ENCODE data around the gene SYT17. TPM values are rescaled to one million over a fixed set of nuclear protein-coding genes. Genes with fewer than 3 reads are reported as not detected.

SYT17 gene
- polyA plus RNA-seq, 3 donors: 0.81 to 4.9 (median 1.1) TPM

DNA sequence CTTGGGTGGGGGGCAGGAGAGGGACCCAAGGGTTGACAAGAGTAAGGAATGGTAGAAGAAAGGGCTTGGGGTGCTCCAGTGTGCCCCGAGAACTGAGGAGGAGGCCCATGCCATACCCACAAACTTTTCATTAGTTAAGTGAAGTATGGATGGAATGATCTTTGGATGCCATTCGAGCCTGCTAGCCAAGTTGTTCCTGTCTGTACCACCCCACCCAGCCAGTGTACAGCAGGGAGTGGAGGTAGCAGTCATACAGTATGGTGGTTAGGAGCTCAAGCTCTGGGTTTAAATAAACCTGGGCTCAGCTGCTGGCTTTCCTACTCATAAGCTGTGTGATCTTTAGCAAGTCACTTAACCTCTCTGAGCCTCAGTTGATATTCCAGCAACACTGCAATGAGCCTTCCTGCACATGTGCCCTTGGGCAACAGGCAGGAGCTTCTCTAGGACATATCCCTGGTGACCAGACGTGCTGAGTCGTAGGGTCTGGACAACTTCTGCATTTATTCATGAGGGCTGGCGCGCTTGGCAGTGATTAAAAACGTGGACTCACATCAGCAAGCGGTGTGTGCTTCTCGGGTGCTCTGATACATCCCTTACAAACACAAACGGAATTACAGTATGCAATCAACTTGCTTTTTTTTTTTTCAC, 31.4 kb upstream of the SYT17 start:
- Mint-ChIP-seq H3K9me3 (peaks cover 0 to 2% (median 0%) of the 10 kb centered on the region in 7 donors), H3K36me3 (no peaks in the 10 kb centered on the region), H3K27ac (peak overlapping the region in 3 of 7 donors; percentile 4 to 69 (median 45)), H3K27me3 (ENCODE audit: low read depth in 3 of 3) (peaks cover 1 to 5% (median 5%) of the 10 kb centered on the region in 3 donors), H3K4me3 (no peak overlapping the region), H3K4me1 (peaks cover 48% of the 10 kb centered on the region)
- no peaks in the 10 kb centered on the region for H3K36me3 ChIP-seq (replicated peaks in 1 of 2; ENCODE audit: control insufficient read depth in 1 of 2, insufficient read depth in 2 of 2, low read length in 2 of 2)
- no peak overlapping the region for H3K4me3 ChIP-seq (replicated peaks in 1 of 3; ENCODE audit: low read depth in 2 of 3, low read length in 3 of 3)
- no peak overlapping the region for H3K4me2 ChIP-seq (replicated peaks; ENCODE audit: extremely low read depth, low read length, poor library complexity, severe bottlenecking)
- H3K4me1 ChIP-seq (ENCODE audit: control insufficient read depth in 1 of 2, insufficient read depth in 2 of 2, low read length in 2 of 2): peaks cover 48% of the 10 kb centered on the region in 2 donors
- TF ChIP-seq, protein P1, sequence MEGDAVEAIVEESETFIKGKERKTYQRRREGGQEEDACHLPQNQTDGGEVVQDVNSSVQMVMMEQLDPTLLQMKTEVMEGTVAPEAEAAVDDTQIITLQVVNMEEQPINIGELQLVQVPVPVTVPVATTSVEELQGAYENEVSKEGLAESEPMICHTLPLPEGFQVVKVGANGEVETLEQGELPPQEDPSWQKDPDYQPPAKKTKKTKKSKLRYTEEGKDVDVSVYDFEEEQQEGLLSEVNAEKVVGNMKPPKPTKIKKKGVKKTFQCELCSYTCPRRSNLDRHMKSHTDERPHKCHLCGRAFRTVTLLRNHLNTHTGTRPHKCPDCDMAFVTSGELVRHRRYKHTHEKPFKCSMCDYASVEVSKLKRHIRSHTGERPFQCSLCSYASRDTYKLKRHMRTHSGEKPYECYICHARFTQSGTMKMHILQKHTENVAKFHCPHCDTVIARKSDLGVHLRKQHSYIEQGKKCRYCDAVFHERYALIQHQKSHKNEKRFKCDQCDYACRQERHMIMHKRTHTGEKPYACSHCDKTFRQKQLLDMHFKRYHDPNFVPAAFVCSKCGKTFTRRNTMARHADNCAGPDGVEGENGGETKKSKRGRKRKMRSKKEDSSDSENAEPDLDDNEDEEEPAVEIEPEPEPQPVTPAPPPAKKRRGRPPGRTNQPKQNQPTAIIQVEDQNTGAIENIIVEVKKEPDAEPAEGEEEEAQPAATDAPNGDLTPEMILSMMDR (IDR thresholded peaks at IDR 0.05): no peak
- no peaks in the 10 kb centered on the region for H3K27me3 ChIP-seq (ENCODE audit: control insufficient read depth in 2 of 2, insufficient read depth in 2 of 2, low read length in 2 of 2)
- H3K79me2 ChIP-seq (ENCODE audit: insufficient read depth, low read length): no peaks in the 10 kb centered on the region
- H3K9me3 ChIP-seq (replicated peaks in 1 of 2; ENCODE audit: control insufficient read depth in 1 of 2, insufficient read depth in 1 of 2, low read length in 2 of 2): no peaks in the 10 kb centered on the region
- peak; percentile 54 to 64 (median 63) for DNase-seq
- H3K9ac ChIP-seq (ENCODE audit: insufficient read depth, low read length, poor library complexity, severe bottlenecking): no peak overlapping the region
- 10% methylated on average over 6 of the region's 10 CpGs for WGBS (ENCODE audit: insufficient coverage)
- H3K27ac ChIP-seq (ENCODE audit: low read depth in 1 of 2, low read length in 2 of 2): no peak overlapping the region
- no peak overlapping the region for H2AFZ ChIP-seq (ENCODE audit: insufficient read depth, low read depth, low read length, poor library complexity, severe bottlenecking)
- H4K20me1 ChIP-seq (ENCODE audit: insufficient read depth, low read length): no peaks in the 10 kb centered on the region
- intact Hi-C loops (cut with micrococcal nuclease): no loop called here

DNA sequence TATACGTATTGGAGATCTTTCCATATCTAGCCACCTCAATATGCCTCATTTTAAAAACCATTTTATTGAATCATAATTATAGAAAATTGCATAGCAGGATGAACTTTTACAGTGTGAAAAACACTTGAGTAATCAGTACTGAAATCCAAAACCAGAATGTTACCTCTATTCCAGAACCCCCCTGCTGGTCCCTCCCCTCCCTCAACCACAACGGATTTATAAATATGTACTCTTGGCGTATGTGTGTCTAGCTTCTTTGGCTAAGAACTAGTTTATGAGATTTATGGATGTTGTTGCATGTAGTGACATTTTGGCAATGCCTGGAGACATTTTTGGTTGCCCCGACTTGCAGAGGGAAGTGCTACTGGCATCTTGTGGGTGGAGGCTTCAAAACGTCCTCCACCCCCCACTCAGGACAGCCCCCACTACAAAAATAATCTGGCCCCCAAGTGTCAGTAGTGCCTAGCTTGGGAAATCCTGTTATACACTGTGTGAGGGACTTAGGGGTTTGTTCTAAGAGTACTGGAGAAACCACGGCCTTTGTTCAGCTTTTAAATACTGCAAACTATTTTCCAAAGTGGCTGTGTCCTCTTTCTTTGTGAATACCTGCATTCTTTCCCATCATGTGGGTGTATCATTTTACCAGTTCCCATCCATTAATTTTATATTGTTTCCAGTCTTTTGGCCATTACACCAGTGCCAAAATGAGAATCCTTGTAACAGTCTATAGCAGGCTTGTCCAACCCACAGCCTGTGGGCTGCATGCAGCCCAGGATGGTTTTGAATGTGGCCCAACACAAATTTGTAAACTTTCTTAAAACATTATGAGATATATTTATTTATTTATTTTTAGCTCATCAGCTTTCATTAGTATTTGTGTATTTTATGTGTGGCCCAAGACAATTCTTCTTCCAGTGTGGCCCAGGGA, 30.6 kb upstream of the SYT17 start:
- Histone ChIP-seq H3K79me2 (ENCODE audit: insufficient read depth, low read length) (no peaks in the 10 kb centered on the region), H3K4me2 (replicated peaks; ENCODE audit: extremely low read depth, low read length, poor library complexity, severe bottlenecking) (no peak overlapping the region), H3K4me3 (replicated peaks in 1 of 3; ENCODE audit: low read depth in 2 of 3, low read length in 3 of 3) (no peak overlapping the region), H3K27me3 (ENCODE audit: control insufficient read depth in 2 of 2, insufficient read depth in 2 of 2, low read length in 2 of 2) (no peaks in the 10 kb centered on the region), H3K9me3 (replicated peaks in 1 of 2; ENCODE audit: control insufficient read depth in 1 of 2, insufficient read depth in 1 of 2, low read length in 2 of 2) (no peaks in the 10 kb centered on the region), H2AFZ (ENCODE audit: insufficient read depth, low read depth, low read length, poor library complexity, severe bottlenecking) (no peak overlapping the region), H4K20me1 (ENCODE audit: insufficient read depth, low read length) (no peaks in the 10 kb centered on the region), H3K4me1 (ENCODE audit: control insufficient read depth in 1 of 2, insufficient read depth in 2 of 2, low read length in 2 of 2) (peaks cover 40 to 41% of the 10 kb centered on the region in 2 donors), H3K36me3 (replicated peaks in 1 of 2; ENCODE audit: control insufficient read depth in 1 of 2, insufficient read depth in 2 of 2, low read length in 2 of 2) (no peaks in the 10 kb centered on the region), H3K9ac (ENCODE audit: insufficient read depth, low read length, poor library complexity, severe bottlenecking) (no peak overlapping the region), H3K27ac (ENCODE audit: low read depth in 1 of 2, low read length in 2 of 2) (no peak overlapping the region)
- Mint-ChIP-seq H3K4me3 (no peak overlapping the region), H3K27me3 (ENCODE audit: low read depth in 3 of 3) (peaks cover 1 to 5% (median 5%) of the 10 kb centered on the region in 3 donors), H3K4me1 (peaks cover 40% of the 10 kb centered on the region), H3K9me3 (peaks cover 0 to 2% (median 0%) of the 10 kb centered on the region in 7 donors), H3K36me3 (no peaks in the 10 kb centered on the region), H3K27ac (peak overlapping the region in 2 of 7 donors; percentile 68 to 69)
- WGBS (ENCODE audit: insufficient coverage): 100% methylated on average over 1 of the region's 6 CpGs
- intact Hi-C loops (cut with micrococcal nuclease): no loop called here
- TF ChIP-seq, protein P1 (IDR thresholded peaks at IDR 0.05): no peak
- no peak for DNase-seq
